ENCODE data around the gene PPP2R5E.

The PPP2R5E gene

GRCh38 chr14:63405715-63406114 is 137.5 kb downstream of the PPP2R5E start:
- no peak for DNase-seq (ENCODE audit: low read depth)
- in situ Hi-C loops (cut with HindIII; ENCODE audit: low sequenced_read_pairs): no loop called here
- TF ChIP-seq CTCF (IDR thresholded peaks at IDR 0.05; ENCODE audit: low read depth, low read length, missing control alignments): no peak
- no peak overlapping the region for H3K4me3 ChIP-seq (ENCODE audit: low read depth, low read length)

GRCh38 chr14:63404906-63405305 is 138.3 kb downstream of the PPP2R5E start:
- no peak for DNase-seq (ENCODE audit: low read depth)
- H3K4me3 ChIP-seq (ENCODE audit: low read depth, low read length): no peak overlapping the region
- TF ChIP-seq CTCF (IDR thresholded peaks at IDR 0.05; ENCODE audit: low read depth, low read length, missing control alignments): no peak
- in situ Hi-C loops (cut with HindIII; ENCODE audit: low sequenced_read_pairs): no loop called here

- in situ Hi-C loops (cut with HindIII; ENCODE audit: low sequenced_read_pairs): no loop called here
- DNase-seq (ENCODE audit: low read depth): no peak
- TF ChIP-seq CTCF (IDR thresholded peaks at IDR 0.05; ENCODE audit: low read depth, low read length, missing control alignments): no peak
- H3K4me3 ChIP-seq (ENCODE audit: low read depth, low read length): no peak overlapping the region
Observed at GRCh38 chr14:63401646-63402045, 141.5 kb downstream of the PPP2R5E start.

GRCh38 chr14:63398952-63399351 is 144.2 kb downstream of the PPP2R5E start:
- no peak for TF ChIP-seq CTCF (IDR thresholded peaks at IDR 0.05; ENCODE audit: low read depth, low read length, missing control alignments)
- no peak overlapping the region for H3K4me3 ChIP-seq (ENCODE audit: low read depth, low read length)
- in situ Hi-C loops (cut with HindIII; ENCODE audit: low sequenced_read_pairs): no loop called here
- no peak for DNase-seq (ENCODE audit: low read depth)

- in situ Hi-C loops (cut with HindIII; ENCODE audit: low sequenced_read_pairs): no loop called here
- no peak for DNase-seq (ENCODE audit: low read depth)
- H3K4me3 ChIP-seq (ENCODE audit: low read depth, low read length): no peak overlapping the region
- TF ChIP-seq CTCF (IDR thresholded peaks at IDR 0.05; ENCODE audit: low read depth, low read length, missing control alignments): no peak
Observed at GRCh38 chr14:63394841-63395240, 148.3 kb downstream of the PPP2R5E start.

GRCh38 chr14:63394432-63394831 is 148.7 kb downstream of the PPP2R5E start:
- no peak for TF ChIP-seq CTCF (IDR thresholded peaks at IDR 0.05; ENCODE audit: low read depth, low read length, missing control alignments)
- no peak overlapping the region for H3K4me3 ChIP-seq (ENCODE audit: low read depth, low read length)
- in situ Hi-C loops (cut with HindIII; ENCODE audit: low sequenced_read_pairs): no loop called here
- no peak for DNase-seq (ENCODE audit: low read depth)

- H3K4me3 ChIP-seq (ENCODE audit: low read depth, low read length): no peak overlapping the region
- in situ Hi-C loops (cut with HindIII; ENCODE audit: low sequenced_read_pairs): no loop called here
- no peak for DNase-seq (ENCODE audit: low read depth)
- TF ChIP-seq CTCF (IDR thresholded peaks at IDR 0.05; ENCODE audit: low read depth, low read length, missing control alignments): no peak
Observed at GRCh38 chr14:63393012-63393411, 150.2 kb downstream of the PPP2R5E start.
